ENCODE measurements around the gene BBS4. TPM values are rescaled to one million over a fixed set of nuclear protein-coding genes. Genes with fewer than 3 reads are reported as not detected.
"Not testable (repeated sequence)": the region's sequence is repeated elsewhere in the genome, so short reads cannot be mapped to it uniquely, and the experiment has no call there.

Gene BBS4
- total RNA-seq, 4 donors from 2014 or later: 6.8 to 38.5 (median 22.2) TPM

GRCh38 chr15:72727154-72727553, 41.1 kb downstream of the BBS4 start:
- intact Hi-C loops (cut with DNase I; ENCODE audit: low total_unique reads): no loop called here
- Histone ChIP-seq H3K4me1 (no peaks in the 10 kb centered on the region), H3K9me3 (no peaks in the 10 kb centered on the region), H3K27ac (no peak overlapping the region), H3K4me3 (no peak overlapping the region), H3K27me3 (no peaks in the 10 kb centered on the region), H3K36me3 (no peaks in the 10 kb centered on the region)
- DNase-seq: no peak
- TF ChIP-seq CTCF (IDR thresholded peaks at IDR 0.05) (no peak), POLR2A (IDR thresholded peaks at IDR 0.05) (no peak)

GRCh38 chr15:72728249-72728648, 42.2 kb downstream of the BBS4 start:
- H3K4me3 ChIP-seq; intact Hi-C loops (cut with DNase I; ENCODE audit: low total_unique reads); H3K4me1 ChIP-seq; H3K27me3 ChIP-seq; H3K36me3 ChIP-seq; H3K27ac ChIP-seq; DNase-seq; H3K9me3 ChIP-seq: not testable (repeated sequence)

- H3K4me1 ChIP-seq: no peaks in the 10 kb centered on the region
- no peak overlapping the region for H3K27ac ChIP-seq
- no peaks in the 10 kb centered on the region for H3K9me3 ChIP-seq
- no peak overlapping the region for H3K4me3 ChIP-seq
- intact Hi-C loops (cut with DNase I; ENCODE audit: low total_unique reads): no loop called here
- TF ChIP-seq POLR2A (IDR thresholded peaks at IDR 0.05): no peak
- no peak for TF ChIP-seq CTCF (IDR thresholded peaks at IDR 0.05)
- no peak for DNase-seq
- no peaks in the 10 kb centered on the region for H3K27me3 ChIP-seq
- H3K36me3 ChIP-seq: no peaks in the 10 kb centered on the region
These were observed 42.8 kb downstream of the BBS4 start for GRCh38 chr15:72728821-72729220.

- Histone ChIP-seq H3K36me3 (no peaks in the 10 kb centered on the region), H3K4me1 (no peaks in the 10 kb centered on the region), H3K4me3 (no peak overlapping the region), H3K9me3 (no peaks in the 10 kb centered on the region), H3K27me3 (no peaks in the 10 kb centered on the region), H3K27ac (no peak overlapping the region)
- TF ChIP-seq POLR2A (IDR thresholded peaks at IDR 0.05) (no peak), CTCF (IDR thresholded peaks at IDR 0.05) (no peak)
- DNase-seq: no peak
- intact Hi-C loops (cut with DNase I; ENCODE audit: low total_unique reads): no loop called here
These were observed 46.1 kb downstream of the BBS4 start for GRCh38 chr15:72732086-72732485.

- no peak for DNase-seq
- no peaks in the 10 kb centered on the region for H3K9me3 ChIP-seq
- TF ChIP-seq CTCF (IDR thresholded peaks at IDR 0.05) (no peak), POLR2A (IDR thresholded peaks at IDR 0.05) (no peak)
- H3K27ac ChIP-seq: no peak overlapping the region
- H3K27me3 ChIP-seq: no peaks in the 10 kb centered on the region
- H3K4me3 ChIP-seq: no peak overlapping the region
- intact Hi-C loops (cut with DNase I; ENCODE audit: low total_unique reads): no loop called here
- H3K4me1 ChIP-seq: no peaks in the 10 kb centered on the region
- no peaks in the 10 kb centered on the region for H3K36me3 ChIP-seq
These were observed 46.5 kb downstream of the BBS4 start for GRCh38 chr15:72732516-72732915.
